IMR-90 (cell line): Measurements from ENCODE around the gene BBS1. TPM values are rescaled to one million over a fixed set of nuclear protein-coding genes. Genes with fewer than 3 reads are reported as not detected.

ENCODE experiments used
- ATAC-seq: fragments of 200-7000 bp; cut with Tn5 transposase; 2 replicates; pipeline ENCODE4 v1.9.1; 2020; ENCODE audit warnings: low read depth, mild to moderate bottlenecking, moderate library complexity
- BruUV-seq: library from RNA; stranded (reverse); fragments of 400-500 nt; replicated peaks from 2 replicates; lab custom pipeline; 2021; lab: Mats Ljungman, UMichigan
- CTCF ChIA-PET: fragments of 300-600 bp; formaldehyde crosslinking; extraction: SDS; loops from one replicate; lab custom pipeline; 2021; ENCODE audit warnings: antibody characterized with exemption; lab: Yijun Ruan, JAX
- POLR2A ChIA-PET: fragments of 300-600 bp; sonication (Branson Sonifier 250); formaldehyde crosslinking; loops from one replicate; lab custom pipeline; 2022; ENCODE audit warnings: antibody characterized with exemption; ENCODE audit not compliant: unreplicated experiment; lab: Charles Lee
- DNase-seq: peaks from one replicate; pipeline ENCODE4 v3.0.0; 2013
- H2AFZ ChIP-seq: replicated peaks from 2 replicates; pipeline ENCODE3; 2013; ENCODE audit warnings: low read length, mild to moderate bottlenecking; ENCODE audit not compliant: poor library complexity
- H2AK5ac ChIP-seq: 2 replicates; pipeline ENCODE4 v1.6.1; 2013; ENCODE audit warnings: low read depth, low read length, inconsistent platforms
- H2AK9ac ChIP-seq: replicated peaks from 2 replicates; pipeline ENCODE3; 2013; ENCODE audit warnings: mild to moderate bottlenecking, low read depth, low read length, moderate library complexity; ENCODE audit not compliant: poor library complexity
- H2BK120ac ChIP-seq: 2 replicates; pipeline ENCODE4 v1.6.1; 2013; ENCODE audit warnings: low read depth, low read length, inconsistent platforms
- H2BK15ac ChIP-seq: 3 replicates; pipeline ENCODE4 v1.6.1; 2013; ENCODE audit warnings: low read depth, low read length, inconsistent platforms
- H2BK20ac ChIP-seq: 2 replicates; pipeline ENCODE4 v1.6.1; 2013; ENCODE audit warnings: low read depth, mild to moderate bottlenecking, inconsistent platforms, low read length, moderate library complexity
- H2BK5ac ChIP-seq: 2 replicates; pipeline ENCODE4 v1.6.1; 2013; ENCODE audit warnings: mild to moderate bottlenecking, low read depth, low read length, inconsistent platforms; ENCODE audit not compliant: poor library complexity, severe bottlenecking
- H3K14ac ChIP-seq: replicated peaks from 2 replicates; pipeline ENCODE4 v1.6.1; 2013; ENCODE audit warnings: low read depth, low read length, inconsistent platforms
- H3K18ac ChIP-seq: 2 replicates; pipeline ENCODE4 v1.6.1; 2013; ENCODE audit warnings: low read depth, low read length, control low read depth
- H3K23ac ChIP-seq: 2 replicates; pipeline ENCODE4 v1.6.1; 2013; ENCODE audit warnings: low read depth, low read length, inconsistent platforms
- H3K27ac ChIP-seq: 2 replicates; pipeline ENCODE4 v1.5.1; 2013; ENCODE audit warnings: mild to moderate bottlenecking, control low read depth, low read length; ENCODE audit not compliant: insufficient read depth
- H3K27me3 ChIP-seq: 2 replicates; pipeline ENCODE4 v1.6.1; 2013; ENCODE audit warnings: low read length; ENCODE audit not compliant: control insufficient read depth, insufficient read depth
- H3K36me3 ChIP-seq: 2 replicates; pipeline ENCODE4 v1.6.1; 2013; ENCODE audit warnings: low read length, mixed read lengths; ENCODE audit not compliant: control insufficient read depth, insufficient read depth
- H3K4ac ChIP-seq: 2 replicates; pipeline ENCODE4 v1.6.1; 2013; ENCODE audit warnings: low read depth, low read length, inconsistent platforms
- H3K4me1 ChIP-seq: 2 replicates; pipeline ENCODE4 v1.6.1; 2013; ENCODE audit warnings: low read length, mixed read lengths; ENCODE audit not compliant: control insufficient read depth, insufficient read depth
- H3K4me2 ChIP-seq: 2 replicates; pipeline ENCODE4 v1.6.1; 2013; ENCODE audit warnings: low read depth, mild to moderate bottlenecking, control low read depth, low read length, moderate library complexity
- H3K4me3 ChIP-seq: 2 replicates; pipeline ENCODE4 v1.5.1; 2013; ENCODE audit warnings: low read depth, mild to moderate bottlenecking, control low read depth, low read length, moderate library complexity; ENCODE audit not compliant: insufficient read depth
- H3K56ac ChIP-seq: 2 replicates; pipeline ENCODE4 v1.6.1; 2013; ENCODE audit warnings: low read length, inconsistent platforms; ENCODE audit not compliant: insufficient read depth; ENCODE audit errors: extremely low read depth
- H3K79me1 ChIP-seq, 2 experiments: 2 replicates each; pipeline ENCODE4 v1.6.1; 2013; ENCODE audit warnings: low read length in 2 of 2, inconsistent platforms in 1 of 2, low read depth in 1 of 2
- H3K9ac ChIP-seq: 2 replicates; pipeline ENCODE4 v1.6.1; 2013; ENCODE audit warnings: low read depth, low read length, control low read depth
- H3K9me1 ChIP-seq: 2 replicates; pipeline ENCODE4 v1.6.1; 2013; ENCODE audit warnings: low read length, inconsistent platforms; ENCODE audit not compliant: insufficient read depth
- H3K9me3 ChIP-seq: 2 replicates; pipeline ENCODE4 v1.6.1; 2013; ENCODE audit warnings: low read length; ENCODE audit not compliant: control insufficient read depth, insufficient read depth
- H4K20me1 ChIP-seq: 2 replicates; pipeline ENCODE4 v1.6.1; 2013; ENCODE audit warnings: low read length, inconsistent platforms; ENCODE audit not compliant: insufficient read depth
- H4K5ac ChIP-seq: 2 replicates; pipeline ENCODE4 v1.6.1; 2013; ENCODE audit warnings: mild to moderate bottlenecking, low read depth, low read length, control low read depth
- H4K8ac ChIP-seq, 2 experiments: 2 replicates each; pipeline ENCODE4 v1.6.1; 2013; ENCODE audit warnings: low read depth in 2 of 2, low read length in 2 of 2, control low read depth in 1 of 2, inconsistent platforms in 1 of 2
- H4K91ac ChIP-seq: 2 replicates; pipeline ENCODE4 v1.6.1; 2013; ENCODE audit warnings: low read depth, low read length, inconsistent platforms; ENCODE audit not compliant: insufficient read depth
- BHLHE40 ChIP-seq: fragments of 150-350 bp; IDR thresholded peaks from 2 replicates; pipeline ENCODE4 v1.6.1; 2016; ENCODE audit warnings: mild to moderate bottlenecking, low read depth, low read length
- CHD1 ChIP-seq: IDR thresholded peaks from 2 replicates; pipeline ENCODE4 v1.6.1; 2012; ENCODE audit warnings: low read depth, low read length, improper control_type of control experiment
- FOS ChIP-seq: fragments of 150-350 bp; IDR thresholded peaks from 2 replicates; pipeline ENCODE4 v1.6.1; 2016; ENCODE audit warnings: low read depth, low read length
- MAFK ChIP-seq: IDR thresholded peaks from 2 replicates; pipeline ENCODE4 v1.6.1; 2012; ENCODE audit warnings: low read depth, low read length, improper control_type of control experiment
- MAZ ChIP-seq: IDR thresholded peaks from 2 replicates; pipeline ENCODE4 v1.6.1; 2012; ENCODE audit warnings: low read depth, mild to moderate bottlenecking, low read length, improper control_type of control experiment, moderate library complexity, borderline replicate concordance
- MXI1 ChIP-seq: IDR thresholded peaks from 2 replicates; pipeline ENCODE4 v1.6.1; 2012; ENCODE audit warnings: low read depth, mild to moderate bottlenecking, low read length, moderate library complexity, borderline replicate concordance
- POLR2A ChIP-seq: IDR thresholded peaks from 2 replicates; pipeline ENCODE4 v1.6.1; 2012; ENCODE audit warnings: mild to moderate bottlenecking, low read depth, low read length
- RAD21 ChIP-seq: IDR thresholded peaks from 2 replicates; pipeline ENCODE4 v1.6.1; 2012; ENCODE audit warnings: low read length, improper control_type of control experiment
- WGBS, 2 experiments: methylation state at CpG; one replicate each; pipeline versions ENCODE4 v1.1.5 to v1.1.7; 2013; ENCODE audit warnings: missing lambda C conversion rate in 2 of 2; ENCODE audit not compliant: insufficient read length in 1 of 2; ENCODE audit errors: extremely low coverage in 2 of 2; 5-methylcytosine and 5-hydroxymethylcytosine counted together
- dilution Hi-C: fragments of 300-500 bp; cut with HindIII; formaldehyde crosslinking; loops from one replicate; pipeline ENCODE4 v1.14.3; 2018; ENCODE audit warnings: low sequenced_read_pairs; ENCODE audit not compliant: unreplicated experiment
- in situ Hi-C: fragments of 300-500 bp; cut with MboI; formaldehyde crosslinking; loops from 3 replicates; pipeline ENCODE4 v1.14.3; 2019; ENCODE audit warnings: low sequenced_read_pairs, inconsistent platforms, mixed read lengths
- intact Hi-C: fragments of 100-400 bp; cut with micrococcal nuclease; formaldehyde crosslinking; loops from 2 replicates; pipeline ENCODE4 v1.10.0; 2022
- polyA plus RNA-seq, 3 experiments: library from polyadenylated mRNA; depleted of rRNA; stranded (reverse); fragments of >200 nt; gene quantifications; 2 replicates each; pipeline ENCODE4 v1.2.3, GENCODE V29; 2012; ENCODE audit warnings: low replicate concordance in 1 of 3
- total RNA-seq: library from RNA; depleted of rRNA; stranded (reverse); fragments of >200 nt; gene quantifications from 2 replicates; pipeline ENCODE4 v1.2.3, GENCODE V29; 2012
- TF ChIP-seq, protein P1 (sequence below): fragments of 150-350 bp; IDR thresholded peaks from 2 replicates; pipeline ENCODE4 v1.6.1; 2016; ENCODE audit warnings: low read depth, mild to moderate bottlenecking, low read length, moderate library complexity, borderline replicate concordance
- TF ChIP-seq, protein P2 (sequence below): conservative IDR thresholded peaks from 2 replicates; pipeline ENCODE4 v1.5.1; 2012; ENCODE audit warnings: mild to moderate bottlenecking, low read depth, low read length, improper control_type of control experiment

The BBS1 gene
- total and polyA plus RNA-seq, 2 of the 4 experiments (the other 2 are of a cell fraction), result 16.5 to 20.6 TPM

DNA sequence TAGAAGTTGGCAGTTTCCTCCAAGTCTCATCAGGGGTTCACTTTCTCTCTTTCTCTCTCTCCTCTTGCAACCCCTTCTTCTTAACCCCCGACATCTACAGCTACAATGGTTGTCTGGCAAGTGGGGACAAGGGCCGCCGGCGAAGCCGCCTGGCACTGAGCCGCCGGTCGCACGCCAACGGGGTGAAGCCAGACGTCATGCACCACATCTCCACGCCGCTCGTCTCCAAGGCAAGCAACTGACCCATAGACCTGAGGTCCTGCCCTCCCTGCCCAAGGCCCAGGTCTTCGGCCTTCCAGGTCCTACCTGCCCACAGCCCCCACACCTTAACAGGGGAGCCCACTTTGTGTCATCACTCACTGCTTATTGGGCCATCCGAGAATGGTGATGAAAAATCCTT, 39.3 kb upstream of the BBS1 start:
- dilution Hi-C loops, result no loop called here
- H3K79me1 ChIP-seq, result peaks cover 20 to 27% of the 10 kb centered on the region in 2 experiments
- no peaks in the 10 kb centered on the region for H3K27me3 ChIP-seq
- H3K18ac ChIP-seq, result no peak overlapping the region
- H3K27ac ChIP-seq, result no peak overlapping the region
- no peak overlapping the region for H3K9ac ChIP-seq
- POLR2A ChIA-PET, result interaction anchor here (0.6 kb wide), 1 partner anchor 127 kb away, joined by 4 read pairs; no protein-coding TSS in a partner anchor
- no peak overlapping the region for H2BK5ac ChIP-seq
- no peak overlapping the region for H2BK15ac ChIP-seq
- peaks cover 8% of the 10 kb centered on the region for H3K9me1 ChIP-seq
- H3K56ac ChIP-seq, result no peak overlapping the region
- no peak overlapping the region for H2BK20ac ChIP-seq
- H2AK9ac ChIP-seq, result no peak overlapping the region
- H4K91ac ChIP-seq, result no peak overlapping the region
- no peak overlapping the region for H3K14ac ChIP-seq
- no peak overlapping the region for H2AK5ac ChIP-seq
- intact Hi-C loops, result no loop called here
- no peaks in the 10 kb centered on the region for H3K9me3 ChIP-seq
- WGBS, 2 experiments, result 100% methylated on average over 6 of the region's 16 CpGs; no CpG with 5 or more reads in 1 of the 2 experiments
- H3K4me2 ChIP-seq, result no peak overlapping the region
- in situ Hi-C loops, result no loop called here
- no peak overlapping the region for H4K8ac ChIP-seq
- TF ChIP-seq, protein P1, sequence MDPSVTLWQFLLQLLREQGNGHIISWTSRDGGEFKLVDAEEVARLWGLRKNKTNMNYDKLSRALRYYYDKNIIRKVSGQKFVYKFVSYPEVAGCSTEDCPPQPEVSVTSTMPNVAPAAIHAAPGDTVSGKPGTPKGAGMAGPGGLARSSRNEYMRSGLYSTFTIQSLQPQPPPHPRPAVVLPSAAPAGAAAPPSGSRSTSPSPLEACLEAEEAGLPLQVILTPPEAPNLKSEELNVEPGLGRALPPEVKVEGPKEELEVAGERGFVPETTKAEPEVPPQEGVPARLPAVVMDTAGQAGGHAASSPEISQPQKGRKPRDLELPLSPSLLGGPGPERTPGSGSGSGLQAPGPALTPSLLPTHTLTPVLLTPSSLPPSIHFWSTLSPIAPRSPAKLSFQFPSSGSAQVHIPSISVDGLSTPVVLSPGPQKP, result no peak
- TF ChIP-seq MAFK (no peak), FOS (no peak), CHD1 (no peak), POLR2A (no peak), MAZ (no peak), RAD21 (no peak), BHLHE40 (no peak), MXI1 (no peak)
- TF ChIP-seq, protein P2, sequence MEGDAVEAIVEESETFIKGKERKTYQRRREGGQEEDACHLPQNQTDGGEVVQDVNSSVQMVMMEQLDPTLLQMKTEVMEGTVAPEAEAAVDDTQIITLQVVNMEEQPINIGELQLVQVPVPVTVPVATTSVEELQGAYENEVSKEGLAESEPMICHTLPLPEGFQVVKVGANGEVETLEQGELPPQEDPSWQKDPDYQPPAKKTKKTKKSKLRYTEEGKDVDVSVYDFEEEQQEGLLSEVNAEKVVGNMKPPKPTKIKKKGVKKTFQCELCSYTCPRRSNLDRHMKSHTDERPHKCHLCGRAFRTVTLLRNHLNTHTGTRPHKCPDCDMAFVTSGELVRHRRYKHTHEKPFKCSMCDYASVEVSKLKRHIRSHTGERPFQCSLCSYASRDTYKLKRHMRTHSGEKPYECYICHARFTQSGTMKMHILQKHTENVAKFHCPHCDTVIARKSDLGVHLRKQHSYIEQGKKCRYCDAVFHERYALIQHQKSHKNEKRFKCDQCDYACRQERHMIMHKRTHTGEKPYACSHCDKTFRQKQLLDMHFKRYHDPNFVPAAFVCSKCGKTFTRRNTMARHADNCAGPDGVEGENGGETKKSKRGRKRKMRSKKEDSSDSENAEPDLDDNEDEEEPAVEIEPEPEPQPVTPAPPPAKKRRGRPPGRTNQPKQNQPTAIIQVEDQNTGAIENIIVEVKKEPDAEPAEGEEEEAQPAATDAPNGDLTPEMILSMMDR, result no peak
- no peaks in the 10 kb centered on the region; the same call in 1 of the 2 replicates for H4K20me1 ChIP-seq
- peaks cover 35% of the 10 kb centered on the region for H3K36me3 ChIP-seq
- no peak overlapping the region for H2BK120ac ChIP-seq
- H4K5ac ChIP-seq, result no peak overlapping the region
- BruUV-seq, result no TSS peak
- no peak for ATAC-seq
- no peak overlapping the region for H3K4me3 ChIP-seq
- H3K4me1 ChIP-seq, result peaks cover 8% of the 10 kb centered on the region; the same call in 1 of the 2 replicates
- H3K23ac ChIP-seq, result no peak overlapping the region
- DNase-seq, result no peak
- H3K4ac ChIP-seq, result no peak overlapping the region
- H2AFZ ChIP-seq, result no peak overlapping the region
- CTCF ChIA-PET, result no interaction called here
